A673 (cell line): ENCODE data around the gene ANO4. TPM values are rescaled to one million over a fixed set of nuclear protein-coding genes. Genes with fewer than 3 reads are reported as not detected.

Experiments
- BruUV-seq: library from RNA; stranded (reverse); fragments of 400-500 nt; replicated peaks from 2 replicates; lab custom pipeline; 2021; lab: Mats Ljungman, UMichigan
- CTCF ChIA-PET: fragments of 300-600 bp; sonication (Branson Sonifier 250); formaldehyde crosslinking; loops from one replicate; lab custom pipeline; 2022; ENCODE audit warnings: antibody characterized with exemption; lab: Charles Lee
- POLR2A ChIA-PET: fragments of 300-600 bp; sonication (Branson Sonifier 250); formaldehyde crosslinking; loops from one replicate; lab custom pipeline; 2022; ENCODE audit warnings: antibody characterized with exemption; ENCODE audit not compliant: low non-redundant PET; lab: Charles Lee
- DNase-seq: peaks from one replicate; pipeline ENCODE4 v3.0.0-alpha.2; 2015; ENCODE audit warnings: low spot score
- H3K27ac ChIP-seq: fragments of 200-600 bp; sonication (generic); 2 replicates; pipeline ENCODE4 v1.5.1; 2016; ENCODE audit warnings: mixed run types, low read depth, mild to moderate bottlenecking, mixed read lengths, antibody characterized with exemption, low read length; ENCODE audit not compliant: poor library complexity, severe bottlenecking
- H3K27me3 ChIP-seq: fragments of 200-600 bp; sonication (generic); replicated peaks from 2 replicates; pipeline ENCODE4 v1.6.1; 2017; ENCODE audit warnings: mixed run types, low read depth, mild to moderate bottlenecking, mixed read lengths, antibody characterized with exemption, low read length; ENCODE audit not compliant: insufficient read depth, poor library complexity
- H3K36me3 ChIP-seq: fragments of 200-600 bp; sonication (generic); 2 replicates; pipeline ENCODE4 v1.6.1; 2016; ENCODE audit warnings: mixed run types, mild to moderate bottlenecking, mixed read lengths, antibody characterized with exemption, low read length; ENCODE audit not compliant: insufficient read depth, poor library complexity, severe bottlenecking
- H3K4me1 ChIP-seq: fragments of 200-600 bp; sonication (generic); 2 replicates; pipeline ENCODE4 v1.6.1; 2017; ENCODE audit warnings: mixed run types, mild to moderate bottlenecking, mixed read lengths, antibody characterized with exemption, low read length; ENCODE audit not compliant: insufficient read depth, poor library complexity, severe bottlenecking
- H3K4me3 ChIP-seq: fragments of 200-600 bp; sonication (generic); 2 replicates; pipeline ENCODE4 v1.5.1; 2016; ENCODE audit warnings: low read depth, mixed run types, mild to moderate bottlenecking, mixed read lengths, low read length; ENCODE audit not compliant: poor library complexity, severe bottlenecking
- H3K9me3 ChIP-seq: fragments of 200-600 bp; sonication (generic); 2 replicates; pipeline ENCODE4 v1.6.1; 2016; ENCODE audit warnings: mixed run types, low read depth, mild to moderate bottlenecking, mixed read lengths, antibody characterized with exemption, low read length; ENCODE audit not compliant: poor library complexity, severe bottlenecking
- EZH2 ChIP-seq: fragments of 200-600 bp; sonication (generic); IDR thresholded peaks from 2 replicates; pipeline ENCODE4 v1.6.1; 2017; ENCODE audit warnings: borderline replicate concordance, low read depth, mild to moderate bottlenecking, mixed read lengths, antibody characterized with exemption, low read length; ENCODE audit not compliant: poor library complexity, severe bottlenecking
- intact Hi-C: fragments of 100-400 bp; cut with micrococcal nuclease; formaldehyde crosslinking; loops from one replicate; pipeline ENCODE4 v1.10.0; 2022; ENCODE audit not compliant: unreplicated experiment
- total RNA-seq: library from RNA; stranded (reverse); gene quantifications from 2 replicates; pipeline ENCODE4 v1.2.3, GENCODE V29; 2021
- TF ChIP-seq, protein P1 (sequence below): fragments of 300-800, 200-600 bp; sonication (generic); conservative IDR thresholded peaks from 2 replicates; pipeline ENCODE4 v1.5.1; 2017; ENCODE audit warnings: low read depth, mild to moderate bottlenecking, antibody characterized with exemption, low read length, moderate library complexity, mixed read lengths

The ANO4 gene
- total RNA-seq, 1 experiment from 2014 or later: 9.3 TPM

DNA sequence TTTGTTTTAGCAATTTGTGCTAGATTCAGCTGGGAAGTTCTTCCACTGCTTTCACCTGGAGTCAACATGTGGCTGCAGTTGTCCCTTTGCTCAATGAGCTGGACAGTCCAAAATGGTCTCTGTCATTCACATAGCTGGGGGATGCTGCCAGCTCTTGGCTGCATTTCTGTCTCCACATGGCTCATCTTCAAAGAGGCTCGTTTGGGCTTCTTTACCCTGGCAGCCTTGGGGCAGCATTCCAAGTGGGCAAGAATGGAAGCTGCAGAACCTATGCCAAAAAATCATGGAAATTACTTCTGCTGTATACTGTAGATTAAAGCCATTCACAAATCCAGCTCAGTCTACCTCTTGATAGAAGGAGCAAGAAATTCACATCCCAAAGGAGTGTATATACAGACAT lies 216.3 kb downstream of the ANO4 start:
- BruUV-seq: no TSS peak
- Histone ChIP-seq H3K4me1 (no peaks in the 10 kb centered on the region), H3K9me3 (peaks cover 18% of the 10 kb centered on the region), H3K4me3 (no peak overlapping the region), H3K36me3 (no peaks in the 10 kb centered on the region), H3K27me3 (no peaks in the 10 kb centered on the region), H3K27ac (no peak overlapping the region)
- intact Hi-C loops: no loop called here
- no peak for TF ChIP-seq EZH2
- TF ChIP-seq, protein P1, sequence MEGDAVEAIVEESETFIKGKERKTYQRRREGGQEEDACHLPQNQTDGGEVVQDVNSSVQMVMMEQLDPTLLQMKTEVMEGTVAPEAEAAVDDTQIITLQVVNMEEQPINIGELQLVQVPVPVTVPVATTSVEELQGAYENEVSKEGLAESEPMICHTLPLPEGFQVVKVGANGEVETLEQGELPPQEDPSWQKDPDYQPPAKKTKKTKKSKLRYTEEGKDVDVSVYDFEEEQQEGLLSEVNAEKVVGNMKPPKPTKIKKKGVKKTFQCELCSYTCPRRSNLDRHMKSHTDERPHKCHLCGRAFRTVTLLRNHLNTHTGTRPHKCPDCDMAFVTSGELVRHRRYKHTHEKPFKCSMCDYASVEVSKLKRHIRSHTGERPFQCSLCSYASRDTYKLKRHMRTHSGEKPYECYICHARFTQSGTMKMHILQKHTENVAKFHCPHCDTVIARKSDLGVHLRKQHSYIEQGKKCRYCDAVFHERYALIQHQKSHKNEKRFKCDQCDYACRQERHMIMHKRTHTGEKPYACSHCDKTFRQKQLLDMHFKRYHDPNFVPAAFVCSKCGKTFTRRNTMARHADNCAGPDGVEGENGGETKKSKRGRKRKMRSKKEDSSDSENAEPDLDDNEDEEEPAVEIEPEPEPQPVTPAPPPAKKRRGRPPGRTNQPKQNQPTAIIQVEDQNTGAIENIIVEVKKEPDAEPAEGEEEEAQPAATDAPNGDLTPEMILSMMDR: no peak
- ChIA-PET POLR2A (no interaction called here), CTCF (no interaction called here)
- no peak for DNase-seq

DNA sequence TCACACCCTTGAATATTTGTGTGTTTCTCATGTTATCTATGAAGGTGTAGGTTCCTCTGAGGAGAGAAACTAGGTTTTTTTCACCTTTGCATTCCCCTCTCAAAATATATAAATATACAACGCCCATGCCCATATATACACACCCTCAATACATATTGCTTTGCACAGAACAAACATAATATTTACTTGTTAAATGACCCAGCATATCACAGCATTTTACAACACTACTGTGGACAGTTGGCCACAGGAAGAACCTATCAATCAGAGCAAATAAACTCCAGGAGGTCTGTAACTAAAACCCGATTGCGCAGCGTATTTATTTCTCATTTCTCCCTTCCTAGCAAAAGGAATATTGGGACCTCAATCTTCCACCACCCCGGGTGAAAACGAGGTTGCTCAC lies 219.4 kb downstream of the ANO4 start:
- H3K4me1 ChIP-seq: no peaks in the 10 kb centered on the region
- peaks cover 13% of the 10 kb centered on the region for H3K9me3 ChIP-seq
- intact Hi-C loops: no loop called here
- no TSS peak for BruUV-seq
- no peaks in the 10 kb centered on the region for H3K36me3 ChIP-seq
- DNase-seq: no peak
- POLR2A ChIA-PET: no interaction called here
- TF ChIP-seq EZH2: no peak
- TF ChIP-seq, protein P1: no peak
- no peak overlapping the region for H3K27ac ChIP-seq
- no peaks in the 10 kb centered on the region for H3K27me3 ChIP-seq
- CTCF ChIA-PET: no interaction called here
- H3K4me3 ChIP-seq: no peak overlapping the region

DNA sequence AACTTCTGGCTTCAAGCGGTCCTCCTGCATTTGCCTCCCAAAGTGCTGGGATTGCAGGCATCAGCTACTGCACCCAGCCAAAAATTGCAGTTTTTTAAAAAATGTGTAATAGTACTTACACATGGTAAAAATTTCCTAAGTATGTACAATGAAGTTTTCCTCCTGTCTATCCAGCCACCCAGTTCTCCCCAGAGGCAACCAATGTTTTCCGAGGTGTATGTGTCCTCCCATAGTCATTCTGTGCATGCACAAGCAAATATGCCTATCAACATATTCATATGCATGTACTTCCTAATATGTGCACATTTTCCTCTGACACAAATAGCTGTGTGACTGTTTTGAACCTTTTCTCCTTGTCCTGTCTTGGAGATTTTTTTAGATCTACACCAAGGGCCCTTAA lies 220.5 kb downstream of the ANO4 start:
- Histone ChIP-seq H3K4me1 (no peaks in the 10 kb centered on the region), H3K36me3 (no peaks in the 10 kb centered on the region), H3K4me3 (no peak overlapping the region), H3K9me3 (peaks cover 2% of the 10 kb centered on the region), H3K27ac (no peak overlapping the region), H3K27me3 (no peaks in the 10 kb centered on the region)
- CTCF ChIA-PET: no interaction called here
- TF ChIP-seq, protein P1: no peak
- no peak for TF ChIP-seq EZH2
- intact Hi-C loops: no loop called here
- DNase-seq: no peak
- BruUV-seq: no TSS peak
- POLR2A ChIA-PET: no interaction called here
